ENCODE results near the gene RSPH9.
"Not testable (repeated sequence)": the region's sequence is repeated elsewhere in the genome, so short reads cannot be mapped to it uniquely, and the experiment has no call there.

Gene RSPH9

DNA sequence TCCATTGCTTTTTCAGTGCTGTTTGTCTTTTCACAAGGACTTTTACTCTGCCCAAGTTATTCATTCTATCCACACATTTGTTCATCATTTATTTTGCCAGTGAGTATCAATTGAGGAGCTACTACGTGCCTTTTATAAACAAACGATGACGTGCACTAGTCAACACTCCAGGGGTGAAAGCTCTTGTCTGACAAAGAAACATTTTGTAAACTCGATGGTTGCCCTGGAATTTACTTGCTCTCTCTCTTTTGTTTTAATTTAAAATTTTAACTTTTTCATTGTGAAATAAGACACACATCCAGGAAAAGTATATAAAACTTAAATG, 51.1 kb downstream of the RSPH9 start:
- Histone ChIP-seq H3K4me3 (no peak overlapping the region), H3K36me3 (replicated peaks) (no peaks in the 10 kb centered on the region), H3K27me3 (ENCODE audit: low read depth) (no peaks in the 10 kb centered on the region), H3K4me1 (no peaks in the 10 kb centered on the region), H3K9me3 (no peaks in the 10 kb centered on the region)
- DNase-seq (ENCODE audit: low spot score in 2 of 2) = no peak
- in situ Hi-C loops (cut with MboI; ENCODE audit: low sequenced_read_pairs) = no loop called here

DNA sequence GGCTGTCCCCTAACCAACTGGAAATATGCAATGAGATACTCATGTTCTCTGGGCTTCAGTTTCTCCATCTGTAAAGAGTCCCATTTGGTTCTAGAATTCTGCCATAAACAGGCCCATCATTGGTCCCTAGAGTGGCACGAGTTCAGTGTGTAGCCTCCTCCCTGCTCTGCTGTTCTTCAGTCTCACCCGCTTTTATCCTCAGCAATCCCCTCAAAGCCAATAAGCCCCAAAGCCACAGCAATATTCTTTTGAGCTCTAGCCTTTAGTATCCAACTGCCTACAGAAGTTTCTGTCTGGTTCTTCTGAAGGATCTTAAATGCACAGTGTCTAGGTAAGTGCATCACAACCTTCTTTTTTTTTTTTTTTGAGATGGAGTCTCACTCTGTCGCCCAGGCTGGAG, 52.6 kb downstream of the RSPH9 start:
- in situ Hi-C loops (cut with MboI; ENCODE audit: low sequenced_read_pairs) = no loop called here
- no peaks in the 10 kb centered on the region for H3K27me3 ChIP-seq (ENCODE audit: low read depth)
- H3K9me3 ChIP-seq = no peaks in the 10 kb centered on the region
- H3K4me1 ChIP-seq = peaks cover 5% of the 10 kb centered on the region
- no peaks in the 10 kb centered on the region for H3K36me3 ChIP-seq (replicated peaks)
- H3K4me3 ChIP-seq = no peak overlapping the region
- DNase-seq (ENCODE audit: low spot score in 2 of 2) = no peak

DNA sequence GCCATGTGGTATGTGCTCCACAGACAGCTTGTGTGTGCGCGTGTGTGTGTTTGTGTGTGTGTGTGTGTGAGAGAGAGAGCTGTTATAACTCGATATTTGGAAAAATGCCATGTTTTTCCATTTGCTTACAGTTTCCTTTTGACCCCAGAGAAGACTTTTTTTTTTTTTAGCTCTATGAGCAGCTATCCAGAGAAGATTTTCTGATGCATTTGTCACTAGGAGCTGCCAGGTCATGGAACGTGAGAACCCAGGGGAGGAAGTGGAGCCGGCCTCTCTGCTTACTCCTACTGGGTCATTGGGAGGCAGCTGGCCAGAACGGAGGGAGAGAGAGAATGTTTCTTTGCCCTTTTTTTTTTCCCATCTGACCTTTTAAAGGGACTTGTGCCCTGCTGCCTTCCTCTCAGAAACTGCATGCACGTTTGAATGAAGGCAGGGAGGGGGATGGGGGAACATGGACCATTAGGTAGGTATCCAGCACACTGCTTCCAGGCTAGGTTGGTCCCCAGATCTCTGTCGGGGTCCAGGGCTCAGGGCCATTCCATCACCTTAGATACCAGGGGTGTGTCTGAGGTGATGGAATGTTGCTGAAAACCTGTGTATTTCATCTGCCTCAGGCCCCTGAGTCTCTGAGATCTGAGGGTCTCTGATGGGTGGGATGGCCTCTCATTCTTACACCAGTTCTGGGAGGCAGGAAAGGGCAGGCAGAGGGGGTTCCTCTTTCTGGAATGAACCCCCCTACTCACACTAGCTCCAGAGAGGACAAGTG, 53.9 kb downstream of the RSPH9 start:
- Histone ChIP-seq H3K27me3 (ENCODE audit: low read depth) (no peaks in the 10 kb centered on the region), H3K9me3 (no peaks in the 10 kb centered on the region), H3K4me1 (peaks cover 14% of the 10 kb centered on the region), H3K4me3 (no peak overlapping the region), H3K36me3 (replicated peaks) (no peaks in the 10 kb centered on the region)
- in situ Hi-C loops (cut with MboI; ENCODE audit: low sequenced_read_pairs) = no loop called here
- no peak for DNase-seq (ENCODE audit: low spot score in 2 of 2)

DNA sequence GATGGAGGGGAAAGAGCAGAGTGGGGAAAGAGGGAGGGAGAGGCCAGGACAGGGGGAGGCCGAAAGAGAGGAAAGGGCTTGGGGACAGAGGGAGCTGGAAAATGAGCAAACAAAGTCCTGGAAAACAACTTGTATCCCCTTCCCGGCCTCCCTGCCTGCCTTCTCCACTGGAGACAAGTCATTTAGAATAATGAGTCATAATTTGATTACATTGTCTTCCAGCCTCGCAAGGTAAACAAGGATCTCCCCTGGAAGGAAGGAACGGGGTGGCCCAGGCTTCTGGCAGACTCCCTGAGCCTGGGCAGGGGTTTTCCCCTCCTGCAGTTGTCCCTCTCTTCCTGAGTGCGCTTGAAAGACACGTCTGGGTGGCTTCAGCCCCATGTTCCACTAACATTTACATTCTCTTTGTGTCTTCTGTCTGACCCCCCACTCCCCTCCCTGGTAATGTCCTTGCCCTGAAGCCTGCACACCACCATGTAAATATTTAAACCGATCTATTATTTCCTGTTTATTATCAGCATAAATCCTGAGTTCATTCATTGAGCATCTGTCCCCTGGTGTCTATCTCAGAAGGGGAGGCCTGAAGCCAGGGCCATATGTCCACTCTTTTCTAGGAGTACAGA, 54.8 kb downstream of the RSPH9 start:
- Histone ChIP-seq H3K4me1 (peaks cover 14% of the 10 kb centered on the region), H3K36me3 (replicated peaks) (no peaks in the 10 kb centered on the region), H3K4me3 (no peak overlapping the region), H3K27me3 (ENCODE audit: low read depth) (no peaks in the 10 kb centered on the region), H3K9me3 (no peaks in the 10 kb centered on the region)
- DNase-seq (ENCODE audit: low spot score in 2 of 2) = no peak
- in situ Hi-C loops (cut with MboI; ENCODE audit: low sequenced_read_pairs) = no loop called here

DNA sequence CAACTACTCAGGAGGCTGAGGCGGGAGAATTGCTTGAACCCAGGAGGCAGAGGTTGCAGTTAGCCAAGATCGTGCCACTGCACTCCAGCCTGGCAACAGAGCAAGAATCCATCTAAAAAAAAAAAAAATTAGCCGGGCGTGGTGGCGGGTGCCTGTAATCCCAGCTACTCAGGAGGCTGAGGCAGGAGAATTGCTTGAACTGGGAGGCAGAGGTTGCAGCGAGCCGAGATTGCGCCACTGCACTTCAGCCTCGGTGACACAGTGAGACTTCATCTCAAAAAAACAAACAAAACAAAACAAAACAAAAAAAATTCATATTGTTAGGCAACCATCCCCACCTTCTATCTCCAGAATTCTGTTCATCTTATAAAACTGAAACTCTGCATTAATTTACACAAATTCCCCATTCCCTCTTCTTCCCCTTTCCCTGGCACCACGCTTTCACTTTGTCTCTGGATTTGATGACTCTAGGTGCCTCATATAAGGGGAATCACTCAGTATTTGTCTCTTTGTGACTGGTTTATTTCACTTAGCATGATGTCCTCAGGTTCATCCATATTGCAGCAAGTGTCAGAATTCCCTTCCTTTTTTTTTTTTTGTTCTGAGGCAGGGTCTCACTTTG, 56.2 kb downstream of the RSPH9 start:
- DNase-seq (ENCODE audit: low spot score in 2 of 2); H3K4me3 ChIP-seq; H3K27me3 ChIP-seq (ENCODE audit: low read depth); in situ Hi-C loops (cut with MboI; ENCODE audit: low sequenced_read_pairs); H3K36me3 ChIP-seq (replicated peaks); H3K9me3 ChIP-seq: not testable (repeated sequence)
- peaks cover 14% of the 10 kb centered on the region for H3K4me1 ChIP-seq

DNA sequence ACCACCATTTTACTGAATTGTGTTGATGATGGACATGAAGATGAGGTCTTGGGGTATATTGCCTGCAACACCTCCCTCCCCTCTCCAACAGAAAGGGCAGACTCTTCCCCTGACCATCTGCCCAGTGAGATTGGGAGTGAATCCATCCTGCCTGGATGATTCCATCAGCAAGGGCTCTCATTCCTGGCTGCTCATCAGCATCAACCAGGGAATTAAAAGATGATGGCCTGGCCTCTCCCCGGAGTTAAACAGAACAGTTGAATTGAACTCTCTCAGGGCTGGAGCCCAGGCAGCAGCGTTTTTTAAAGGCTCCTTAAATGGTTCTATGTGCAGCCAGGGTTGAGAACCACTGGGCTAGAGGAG, 57.3 kb downstream of the RSPH9 start:
- no peaks in the 10 kb centered on the region for H3K9me3 ChIP-seq
- H3K27me3 ChIP-seq (ENCODE audit: low read depth) = no peaks in the 10 kb centered on the region
- H3K4me1 ChIP-seq = peaks cover 14% of the 10 kb centered on the region
- in situ Hi-C loops (cut with MboI; ENCODE audit: low sequenced_read_pairs) = no loop called here
- H3K4me3 ChIP-seq = no peak overlapping the region
- H3K36me3 ChIP-seq (replicated peaks) = no peaks in the 10 kb centered on the region
- DNase-seq (ENCODE audit: low spot score in 2 of 2) = no peak

DNA sequence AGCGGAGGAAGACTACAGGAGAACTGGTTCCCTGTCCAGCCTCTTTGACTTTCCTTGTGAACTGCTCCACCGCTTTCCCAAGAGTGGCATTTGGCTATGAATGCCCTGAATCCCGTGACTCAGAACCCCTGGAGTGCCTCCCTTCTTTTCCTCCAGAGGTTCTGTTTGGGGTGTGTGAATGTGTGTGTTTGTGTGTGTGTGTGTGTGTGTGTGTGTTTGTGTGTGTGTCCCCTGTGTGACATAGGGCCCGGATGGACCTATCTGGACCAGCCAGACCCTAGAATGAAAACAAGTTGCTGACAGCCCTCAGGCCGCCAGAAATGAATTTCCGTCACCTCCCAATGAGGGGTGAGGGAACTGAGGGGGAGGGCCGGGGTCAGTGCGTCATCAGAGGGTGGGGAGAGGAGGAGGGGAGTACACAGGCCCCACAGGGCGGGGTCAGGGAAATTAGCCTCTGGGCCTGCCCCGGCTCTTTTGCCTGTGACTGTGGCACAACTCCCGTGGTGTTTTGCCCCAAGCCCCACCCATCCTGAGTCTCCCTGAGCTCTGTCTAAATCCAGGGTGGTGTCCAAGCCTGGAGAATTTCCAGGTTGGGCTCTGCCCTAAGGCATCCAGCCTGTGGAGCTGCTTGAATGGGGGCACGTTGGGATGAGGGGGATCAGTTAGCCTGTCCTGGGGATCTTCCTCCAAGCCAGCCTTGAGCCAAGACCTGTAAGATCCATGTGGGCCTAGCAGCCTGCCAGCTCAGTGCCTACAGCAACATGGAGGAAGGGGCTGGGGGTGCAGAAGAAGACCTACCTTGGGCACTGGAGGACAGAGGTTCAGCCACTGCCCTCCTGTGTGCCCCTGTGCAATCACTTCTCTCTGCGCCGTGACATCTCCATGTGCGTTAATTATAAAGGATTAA, 58.0 kb downstream of the RSPH9 start:
- in situ Hi-C loops (cut with MboI; ENCODE audit: low sequenced_read_pairs) = no loop called here
- DNase-seq (ENCODE audit: low spot score in 2 of 2) = peak; percentile 98 to 99
- Histone ChIP-seq H3K9me3 (no peaks in the 10 kb centered on the region), H3K4me3 (no peak overlapping the region), H3K27me3 (ENCODE audit: low read depth) (no peaks in the 10 kb centered on the region), H3K4me1 (peaks cover 14% of the 10 kb centered on the region), H3K36me3 (replicated peaks) (no peaks in the 10 kb centered on the region)

DNA sequence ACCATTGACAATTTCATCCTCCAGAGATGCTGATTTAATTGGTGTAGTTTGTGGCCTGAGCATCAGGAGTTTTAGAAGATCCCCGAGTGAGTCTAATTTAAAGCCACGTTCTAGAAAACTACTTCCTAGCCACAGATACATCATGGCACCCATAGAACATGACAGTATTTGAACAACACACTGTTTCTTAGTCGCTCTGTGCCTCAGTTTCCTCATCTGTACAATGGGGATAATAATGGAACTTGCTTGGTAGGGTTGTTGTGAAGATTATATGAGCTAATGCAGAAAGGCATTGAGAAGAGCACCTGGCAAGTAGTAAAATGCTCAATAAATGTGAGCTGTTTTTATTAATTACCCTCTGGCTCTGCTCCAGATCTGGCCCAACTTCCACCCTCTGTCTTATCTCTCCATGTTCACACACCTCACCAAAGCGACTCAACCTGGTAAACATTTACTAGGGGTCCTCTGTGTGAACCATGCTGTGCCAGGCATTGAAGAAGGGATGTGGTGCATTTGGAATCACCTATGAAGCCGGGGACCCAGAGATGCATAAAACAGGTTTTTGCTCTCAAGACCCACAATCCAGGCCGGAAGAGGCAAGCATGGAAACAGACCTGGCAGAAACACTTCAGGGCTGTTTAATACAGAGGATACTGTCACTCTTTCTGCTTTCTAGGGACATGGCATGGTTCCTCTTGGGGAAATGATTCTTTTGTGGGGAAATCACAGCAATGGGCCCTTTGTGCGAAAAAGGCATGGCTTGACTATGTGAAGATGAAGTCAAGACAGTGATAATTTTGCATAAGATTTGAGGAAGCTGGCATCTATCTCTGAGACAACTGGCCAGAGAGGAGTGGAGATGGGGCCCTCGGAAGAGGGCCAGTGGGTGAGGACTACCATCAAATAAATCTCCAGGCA, 58.9 kb downstream of the RSPH9 start:
- no peaks in the 10 kb centered on the region for H3K27me3 ChIP-seq (ENCODE audit: low read depth)

DNA sequence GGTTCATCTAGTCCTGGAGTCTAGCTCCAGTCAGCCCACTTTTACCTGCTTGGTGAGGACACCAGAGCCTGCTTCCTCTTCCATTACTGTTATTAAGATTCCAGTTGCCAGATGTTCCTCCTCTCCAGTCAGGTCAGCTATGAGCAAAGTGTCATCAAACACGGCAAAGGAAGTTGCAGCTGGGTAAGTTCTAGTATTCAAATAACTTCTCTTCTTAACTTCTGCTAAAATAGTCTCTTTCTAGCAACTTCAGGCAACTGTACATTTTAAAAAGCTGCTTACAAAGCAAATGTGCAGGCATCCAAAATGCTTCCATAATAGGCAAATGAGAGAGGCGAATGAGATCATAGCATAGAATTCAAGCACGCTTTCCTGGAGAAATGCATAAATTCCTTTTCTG, 61.2 kb downstream of the RSPH9 start:
- Histone ChIP-seq H3K27me3 (ENCODE audit: low read depth) (no peaks in the 10 kb centered on the region), H3K4me3 (no peak overlapping the region)
- DNase-seq (ENCODE audit: low spot score in 2 of 2) = no peak

More for the DNA sequence above, 58.9 kb downstream of the RSPH9 start:
- Histone ChIP-seq H3K36me3 (replicated peaks) (no peaks in the 10 kb centered on the region), H3K4me1 (peaks cover 14% of the 10 kb centered on the region), H3K9me3 (no peaks in the 10 kb centered on the region), H3K4me3 (no peak overlapping the region)
- in situ Hi-C loops (cut with MboI; ENCODE audit: low sequenced_read_pairs) = no loop called here
- DNase-seq (ENCODE audit: low spot score in 2 of 2) = no peak

DNA sequence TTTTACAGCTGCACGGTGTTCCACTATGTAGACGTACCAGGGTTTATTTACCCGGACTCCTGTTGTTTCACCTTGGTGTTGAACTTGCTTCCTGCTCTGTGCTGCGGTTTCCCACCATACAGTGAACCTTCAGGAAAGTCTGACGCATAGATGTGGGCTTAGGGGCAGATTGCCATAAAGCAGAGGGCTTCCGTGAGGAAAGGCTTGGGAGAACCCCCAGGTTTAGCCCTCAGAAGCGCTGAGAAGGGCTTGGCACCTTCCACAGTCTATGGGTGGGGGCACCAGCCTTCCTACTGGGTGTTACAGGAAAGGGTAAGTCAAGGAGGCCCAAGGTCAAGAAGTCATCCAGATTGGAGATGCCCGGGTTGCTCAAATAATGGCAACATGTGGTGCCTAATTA, 62.0 kb downstream of the RSPH9 start:
- Histone ChIP-seq H3K4me3 (no peak overlapping the region), H3K4me1 (peaks cover 22% of the 10 kb centered on the region), H3K36me3 (replicated peaks) (no peaks in the 10 kb centered on the region), H3K27me3 (ENCODE audit: low read depth) (no peaks in the 10 kb centered on the region), H3K9me3 (0 out of 2 replicates have a peak, but pooled peaks cover 2% of the 10 kb centered on the region)
- DNase-seq (ENCODE audit: low spot score in 2 of 2) = no peak
- in situ Hi-C loops (cut with MboI; ENCODE audit: low sequenced_read_pairs) = no loop called here

More for the DNA sequence above, 61.2 kb downstream of the RSPH9 start:
- Histone ChIP-seq H3K4me1 (peaks cover 22% of the 10 kb centered on the region), H3K9me3 (0 out of 2 replicates have a peak, but pooled peaks cover 2% of the 10 kb centered on the region), H3K36me3 (replicated peaks) (no peaks in the 10 kb centered on the region)
- in situ Hi-C loops (cut with MboI; ENCODE audit: low sequenced_read_pairs) = no loop called here

DNA sequence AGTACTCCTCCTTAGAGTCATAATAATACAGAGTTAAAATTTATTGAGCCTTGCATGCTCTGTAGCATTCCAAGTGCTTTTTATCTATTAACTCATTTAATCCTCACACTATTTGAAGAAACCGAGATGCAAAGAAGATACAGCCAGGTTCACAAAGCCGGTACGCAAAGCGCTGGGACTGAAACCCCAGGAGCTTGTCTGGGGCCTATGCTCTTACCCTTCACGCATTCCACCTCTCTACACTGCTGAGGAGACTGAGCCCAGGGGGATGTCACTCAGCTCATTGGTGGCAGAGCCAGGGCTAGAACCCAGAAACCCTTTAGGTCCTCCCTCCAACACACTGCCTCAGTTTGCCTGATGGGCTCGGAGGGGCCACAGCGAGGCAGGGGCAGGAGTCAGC, 62.4 kb downstream of the RSPH9 start:
- Histone ChIP-seq H3K27me3 (ENCODE audit: low read depth) (no peaks in the 10 kb centered on the region), H3K4me1 (peaks cover 18% of the 10 kb centered on the region), H3K4me3 (no peak overlapping the region), H3K9me3 (0 out of 2 replicates have a peak, but pooled peaks cover 2% of the 10 kb centered on the region), H3K36me3 (replicated peaks) (no peaks in the 10 kb centered on the region)
- no peak for DNase-seq (ENCODE audit: low spot score in 2 of 2)
- in situ Hi-C loops (cut with MboI; ENCODE audit: low sequenced_read_pairs) = no loop called here

DNA sequence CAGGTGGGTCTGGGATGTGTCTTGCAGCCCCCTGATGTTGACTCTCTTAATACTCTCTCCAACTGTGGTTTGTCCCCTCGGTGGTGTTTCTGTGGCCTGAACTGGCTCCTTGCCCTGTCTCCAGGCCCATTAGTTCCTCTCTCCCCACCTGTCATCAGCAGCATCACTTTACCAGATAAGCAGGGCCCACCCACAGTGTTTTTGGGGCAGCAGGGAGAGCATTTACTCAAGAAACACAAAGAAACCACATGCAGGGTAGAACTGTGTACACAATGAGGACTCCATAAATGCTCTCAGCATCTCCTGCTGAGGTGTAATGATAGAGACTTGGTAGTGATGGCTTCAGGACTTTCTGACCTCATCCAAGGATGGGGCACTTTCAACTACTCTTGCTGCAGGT, 62.9 kb downstream of the RSPH9 start:
- H3K4me3 ChIP-seq = no peak overlapping the region
- no peaks in the 10 kb centered on the region for H3K36me3 ChIP-seq (replicated peaks)
- H3K9me3 ChIP-seq = 0 out of 2 replicates have a peak, but pooled peaks cover 2% of the 10 kb centered on the region
- in situ Hi-C loops (cut with MboI; ENCODE audit: low sequenced_read_pairs) = no loop called here
- H3K27me3 ChIP-seq (ENCODE audit: low read depth) = no peaks in the 10 kb centered on the region
- DNase-seq (ENCODE audit: low spot score in 2 of 2) = no peak
- peaks cover 14% of the 10 kb centered on the region for H3K4me1 ChIP-seq
